Cardiac septum (tissue), 1 donor: Measurements from ENCODE around the gene PNMT. TPM values are rescaled to one million over a fixed set of nuclear protein-coding genes. Genes with fewer than 3 reads are reported as not detected.
"Not testable (repeated sequence)": the region's sequence is repeated elsewhere in the genome, so short reads cannot be mapped to it uniquely, and the experiment has no call there.

Source experiments
- DNase-seq: peaks from one replicate; pipeline ENCODE4 v3.0.0-alpha.2; 2020; ENCODE audit warnings: low spot score
- intact Hi-C: fragments of 100-400 bp; cut with DNase I; formaldehyde crosslinking; loops from one replicate; pipeline ENCODE4 v1.14.0; 2022
- total RNA-seq: library from RNA; stranded (reverse); fragmentation: NEBNext Ultra II Directional; extraction: Animal tissue kit (Norgen Biotek cat#: 25700); gene quantifications from one replicate; pipeline ENCODE4 v1.2.1, GENCODE V29; 2021
- donor health status: DM: no; HTN: no; CAD: no.

PNMT gene
- total RNA-seq, 1 donor from 2014 or later: 10.9 TPM

GRCh38 chr17:39700148-39700987 is 32.1 kb downstream of the PNMT start:
- intact Hi-C loops: no loop called here
- no peak for DNase-seq

GRCh38 chr17:39701012-39701783 is 32.9 kb downstream of the PNMT start:
- DNase-seq: no peak
- intact Hi-C loops: no loop called here

- intact Hi-C loops: no loop called here
- no peak for DNase-seq
These were observed 33.6 kb downstream of the PNMT start for GRCh38 chr17:39701784-39702422.

GRCh38 chr17:39702901-39703893 is 34.9 kb downstream of the PNMT start:
- intact Hi-C loops: no loop called here

GRCh38 chr17:39703913-39704312 is 35.7 kb downstream of the PNMT start:
- intact Hi-C loops: no loop called here
- DNase-seq: no peak

More at GRCh38 chr17:39702901-39703893, 34.9 kb downstream of the PNMT start:
- no peak for DNase-seq

- intact Hi-C loops: no loop called here
- no peak for DNase-seq
These were observed 36.7 kb downstream of the PNMT start for GRCh38 chr17:39704821-39705551.

GRCh38 chr17:39705786-39706348 is 37.6 kb downstream of the PNMT start:
- intact Hi-C loops: no loop called here
- no peak for DNase-seq

GRCh38 chr17:39706383-39706782 is 38.1 kb downstream of the PNMT start:
- intact Hi-C loops: no loop called here
- no peak for DNase-seq

GRCh38 chr17:39706921-39707337 is 38.7 kb downstream of the PNMT start:
- DNase-seq: no peak
- intact Hi-C loops: no loop called here

GRCh38 chr17:39709319-39709997 is 41.2 kb downstream of the PNMT start:
- intact Hi-C loops: no loop called here
- no peak for DNase-seq

- no peak for DNase-seq
- intact Hi-C loops: no loop called here
These were observed 42.0 kb downstream of the PNMT start for GRCh38 chr17:39709998-39710964.

GRCh38 chr17:39711071-39711470 is 42.8 kb downstream of the PNMT start:
- DNase-seq, intact Hi-C loops: not testable (repeated sequence)

GRCh38 chr17:39711851-39712250 is 43.6 kb downstream of the PNMT start:
- intact Hi-C loops: no loop called here

GRCh38 chr17:39714234-39714633 is 46.0 kb downstream of the PNMT start:
- intact Hi-C loops: no loop called here
- no peak for DNase-seq

More at GRCh38 chr17:39711851-39712250, 43.6 kb downstream of the PNMT start:
- DNase-seq: no peak

GRCh38 chr17:39715375-39716072 is 47.3 kb downstream of the PNMT start:
- intact Hi-C loops: no loop called here

More at GRCh38 chr17:39715375-39716072, 47.3 kb downstream of the PNMT start:
- DNase-seq: no peak
